ENCODE data around the gene IGFBP7. TPM values are rescaled to one million over a fixed set of nuclear protein-coding genes. Genes with fewer than 3 reads are reported as not detected.

Gene IGFBP7
- total RNA-seq, 2 donors from 2014 or later, result 58.5 to 89.5 TPM

- H3K4me1 ChIP-seq, result no peaks in the 10 kb centered on the region
- H3K9ac ChIP-seq (ENCODE audit: low read depth in 2 of 2, low read length in 2 of 2), result peak overlapping the region in 1 of 2 donors; percentile 28
- no peak overlapping the region for H3K4me3 ChIP-seq
- H3K27me3 ChIP-seq, result no peaks in the 10 kb centered on the region
- no peak for TF ChIP-seq CTCF (IDR thresholded peaks at IDR 0.05)
- H3K27ac ChIP-seq, result no peak overlapping the region
- intact Hi-C loops (cut with DNase I), result no loop called here
- no peaks in the 10 kb centered on the region for H3K36me3 ChIP-seq
- no peak for DNase-seq
- H3K9me3 ChIP-seq, result no peaks in the 10 kb centered on the region
Observed at GRCh38 chr4:57098415-57098814, 11.8 kb downstream of the IGFBP7 start.

GRCh38 chr4:57097711-57098110 lies 12.5 kb downstream of the IGFBP7 start:
- no peaks in the 10 kb centered on the region for H3K9me3 ChIP-seq
- no peak overlapping the region for H3K27ac ChIP-seq
- intact Hi-C loops (cut with DNase I), result no loop called here
- H3K4me3 ChIP-seq, result no peak overlapping the region
- no peaks in the 10 kb centered on the region for H3K36me3 ChIP-seq
- DNase-seq, result no peak
- H3K27me3 ChIP-seq, result no peaks in the 10 kb centered on the region
- no peak for TF ChIP-seq CTCF (IDR thresholded peaks at IDR 0.05)
- H3K9ac ChIP-seq (ENCODE audit: low read depth in 2 of 2, low read length in 2 of 2), result no peak overlapping the region
- no peaks in the 10 kb centered on the region for H3K4me1 ChIP-seq

- Histone ChIP-seq H3K9ac (ENCODE audit: low read depth in 2 of 2, low read length in 2 of 2) (no peak overlapping the region), H3K27ac (no peak overlapping the region), H3K9me3 (no peaks in the 10 kb centered on the region), H3K27me3 (no peaks in the 10 kb centered on the region), H3K4me1 (no peaks in the 10 kb centered on the region), H3K4me3 (no peak overlapping the region), H3K36me3 (no peaks in the 10 kb centered on the region)
- no peak for DNase-seq
- intact Hi-C loops (cut with DNase I), result no loop called here
- TF ChIP-seq CTCF (IDR thresholded peaks at IDR 0.05), result no peak
Observed at GRCh38 chr4:57095956-57096355, 14.2 kb downstream of the IGFBP7 start.

GRCh38 chr4:57095245-57095644 lies 14.9 kb downstream of the IGFBP7 start:
- H3K27ac ChIP-seq, result no peak overlapping the region

GRCh38 chr4:57094832-57095223 lies 15.4 kb downstream of the IGFBP7 start:
- Histone ChIP-seq H3K4me1 (no peaks in the 10 kb centered on the region), H3K27me3 (no peaks in the 10 kb centered on the region), H3K36me3 (no peaks in the 10 kb centered on the region), H3K27ac (no peak overlapping the region), H3K9me3 (no peaks in the 10 kb centered on the region), H3K4me3 (no peak overlapping the region), H3K9ac (ENCODE audit: low read depth in 2 of 2, low read length in 2 of 2) (no peak overlapping the region)
- intact Hi-C loops (cut with DNase I), result no loop called here
- DNase-seq, result no peak
- TF ChIP-seq CTCF (IDR thresholded peaks at IDR 0.05), result no peak

More at GRCh38 chr4:57095245-57095644, 14.9 kb downstream of the IGFBP7 start:
- H3K9ac ChIP-seq (ENCODE audit: low read depth in 2 of 2, low read length in 2 of 2), result no peak overlapping the region
- H3K4me3 ChIP-seq, result no peak overlapping the region
- H3K36me3 ChIP-seq, result no peaks in the 10 kb centered on the region
- H3K4me1 ChIP-seq, result no peaks in the 10 kb centered on the region
- no peaks in the 10 kb centered on the region for H3K27me3 ChIP-seq
- intact Hi-C loops (cut with DNase I), result no loop called here
- TF ChIP-seq CTCF (IDR thresholded peaks at IDR 0.05), result no peak
- DNase-seq, result no peak
- H3K9me3 ChIP-seq, result no peaks in the 10 kb centered on the region
